Measurements from ENCODE around the gene HAGHL.

- no peak for TF ChIP-seq POLR2A (IDR thresholded peaks at IDR 0.05)
- no peak for TF ChIP-seq CTCF (IDR thresholded peaks at IDR 0.05)
Observed at GRCh38 chr16:728131-728889, 1.4 kb downstream of the HAGHL start.

Measured in uterus (tissue), 2 donors.